HepG2 (cell line): ENCODE data around the gene FOSB. TPM values are rescaled to one million over a fixed set of nuclear protein-coding genes. Genes with fewer than 3 reads are reported as not detected.

Experiments
- ATF1 ChIP-seq: IDR thresholded peaks from 2 replicates; pipeline ENCODE4 v1.6.1; 2016; ENCODE audit warnings: mild to moderate bottlenecking, control low read depth
- ATRX ChIP-seq: sonication (generic); formaldehyde crosslinking; IDR thresholded peaks from 2 replicates; pipeline ENCODE4 v1.4.0; 2020; ENCODE audit warnings: missing genetic modification reagents, borderline replicate concordance
- EP300 ChIP-seq, 3 experiments: sonication (generic) in 1 of 3; formaldehyde crosslinking in 1 of 3; IDR thresholded peaks; 2 replicates each; pipeline versions ENCODE4 v1.5.1 to v1.6.1; 2011 to 2020; ENCODE audit warnings: low read depth in 2 of 3, low read length in 2 of 3, borderline replicate concordance in 1 of 3, improper control_type of control experiment in 1 of 3, mild to moderate bottlenecking in 1 of 3, missing genetic modification reagents in 1 of 3, moderate library complexity in 1 of 3
- FOSL2 ChIP-seq: sonication (generic); formaldehyde crosslinking; IDR thresholded peaks from 2 replicates; pipeline ENCODE4 v1.4.0; 2020; ENCODE audit warnings: missing genetic modification reagents
- HDAC2 ChIP-seq: sonication (generic); formaldehyde crosslinking; IDR thresholded peaks from 2 replicates; pipeline ENCODE4 v1.4.0; 2020; ENCODE audit warnings: missing genetic modification reagents
- HIVEP1 ChIP-seq: sonication (generic); formaldehyde crosslinking; IDR thresholded peaks from 2 replicates; pipeline ENCODE4 v1.4.0; 2020; ENCODE audit warnings: mild to moderate bottlenecking, missing genetic modification reagents
- IKZF1 ChIP-seq: fragments of 450-650 bp; IDR thresholded peaks from 2 replicates; pipeline ENCODE4 v1.7.1; 2016
- KLF15 ChIP-seq: sonication (generic); formaldehyde crosslinking; IDR thresholded peaks from 2 replicates; pipeline ENCODE4 v1.8.1; 2023; ENCODE audit warnings: borderline replicate concordance, mild to moderate bottlenecking, inconsistent platforms, missing genetic modification reagents, mixed read lengths
- NBN ChIP-seq: fragments of 450-650 bp; conservative IDR thresholded peaks from 2 replicates; pipeline ENCODE4 v1.6.1; 2017
- NFRKB ChIP-seq: fragments of 450-650 bp; IDR thresholded peaks from 2 replicates; pipeline ENCODE4 v1.6.1; 2017
- RARG ChIP-seq: sonication (generic); formaldehyde crosslinking; IDR thresholded peaks from 2 replicates; pipeline ENCODE4 v1.4.0; 2020; ENCODE audit warnings: low read depth, mild to moderate bottlenecking, missing genetic modification reagents
- RFX5 ChIP-seq: IDR thresholded peaks from 2 replicates; pipeline ENCODE4 v1.6.1; 2011; ENCODE audit warnings: low read depth, low read length, improper control_type of control experiment
- SRF ChIP-seq: IDR thresholded peaks from 2 replicates; pipeline ENCODE4 v1.6.1; 2011; ENCODE audit warnings: mild to moderate bottlenecking, low read depth, low read length, moderate library complexity
- TBP ChIP-seq: sonication (generic); formaldehyde crosslinking; IDR thresholded peaks from 2 replicates; pipeline ENCODE4 v1.5.0; 2020; ENCODE audit warnings: missing genetic modification reagents
- U2AF2 ChIP-seq: fragments of 200-400 bp; formaldehyde crosslinking; IDR thresholded peaks from 2 replicates; pipeline ENCODE4 v1.6.1; 2017; ENCODE audit warnings: low read depth, mild to moderate bottlenecking, low read length
- ZBTB21 ChIP-seq: sonication (generic); formaldehyde crosslinking; IDR thresholded peaks from 2 replicates; pipeline ENCODE4 v1.4.0; 2020; ENCODE audit warnings: missing genetic modification reagents
- ZNF10 ChIP-seq: sonication (generic); formaldehyde crosslinking; IDR thresholded peaks from 2 replicates; pipeline ENCODE4 v1.4.0; 2020; ENCODE audit warnings: mild to moderate bottlenecking, low read depth, missing genetic modification reagents, borderline replicate concordance
- ZNF20 ChIP-seq: sonication (generic); formaldehyde crosslinking; IDR thresholded peaks from 2 replicates; pipeline ENCODE4 v1.4.0; 2020; ENCODE audit warnings: mild to moderate bottlenecking, moderate library complexity, missing genetic modification reagents
- ZNF557 ChIP-seq: sonication (generic); formaldehyde crosslinking; IDR thresholded peaks from 2 replicates; pipeline ENCODE4 v1.4.0; 2020; ENCODE audit warnings: missing genetic modification reagents
- ZNF720 ChIP-seq: sonication (generic); formaldehyde crosslinking; IDR thresholded peaks from 2 replicates; pipeline ENCODE4 v1.4.0; 2020; ENCODE audit warnings: missing genetic modification reagents
- ZNF746 ChIP-seq: sonication (generic); formaldehyde crosslinking; IDR thresholded peaks from 2 replicates; pipeline ENCODE4 v1.8.0; 2022; ENCODE audit warnings: mild to moderate bottlenecking, missing genetic modification reagents
- polyA plus RNA-seq, 8 experiments: library from polyadenylated mRNA; depleted of rRNA in 3 of 8; stranded (reverse) in 7 of 8; unstranded in 1 of 8; fragments of >200 nt; fragmentation: Illumina TruSeq in 4 of 8; extraction: Trizol in 4 of 8; gene quantifications; 2 replicates each; pipeline versions ENCODE4 v1.2.1 to v1.2.3, GENCODE V29; 2011 to 2016; ENCODE audit warnings: low read depth in 4 of 8, missing spikeins in 1 of 8, mixed read lengths in 1 of 8; ENCODE audit not compliant: insufficient read depth in 1 of 8
- total RNA-seq, 5 experiments: library from RNA; depleted of rRNA; stranded (reverse); fragments of >200 nt; fragmentation: Illumina TruSeq; extraction: Trizol; gene quantifications; 2 replicates each; pipeline ENCODE4 v1.2.3, GENCODE V29; 2016; ENCODE audit warnings: low read depth in 1 of 5
- TF ChIP-seq, protein P1 (sequence below): sonication (generic); formaldehyde crosslinking; IDR thresholded peaks from 2 replicates; pipeline ENCODE4 v1.4.0; 2020; ENCODE audit warnings: missing genetic modification reagents, borderline replicate concordance
- TF ChIP-seq, protein P2 (sequence below): sonication (generic); formaldehyde crosslinking; IDR thresholded peaks from 2 replicates; pipeline ENCODE4 v1.4.0; 2020; ENCODE audit warnings: mild to moderate bottlenecking, missing genetic modification reagents
- TF ChIP-seq, protein P3 (sequence below): sonication (generic); formaldehyde crosslinking; IDR thresholded peaks from 2 replicates; pipeline ENCODE4 v1.5.0; 2020; ENCODE audit warnings: mild to moderate bottlenecking, missing genetic modification reagents, borderline replicate concordance

Gene FOSB
- total and polyA plus RNA-seq, 2 of the 13 experiments (the other 11 are each of a cell fraction or from before 2014, with no cell fraction given) = 2.8 to 6.0 TPM

GRCh38 chr19:45514376-45515051 is 46.7 kb downstream of the FOSB start (continued):
- TF ChIP-seq, protein P1, sequence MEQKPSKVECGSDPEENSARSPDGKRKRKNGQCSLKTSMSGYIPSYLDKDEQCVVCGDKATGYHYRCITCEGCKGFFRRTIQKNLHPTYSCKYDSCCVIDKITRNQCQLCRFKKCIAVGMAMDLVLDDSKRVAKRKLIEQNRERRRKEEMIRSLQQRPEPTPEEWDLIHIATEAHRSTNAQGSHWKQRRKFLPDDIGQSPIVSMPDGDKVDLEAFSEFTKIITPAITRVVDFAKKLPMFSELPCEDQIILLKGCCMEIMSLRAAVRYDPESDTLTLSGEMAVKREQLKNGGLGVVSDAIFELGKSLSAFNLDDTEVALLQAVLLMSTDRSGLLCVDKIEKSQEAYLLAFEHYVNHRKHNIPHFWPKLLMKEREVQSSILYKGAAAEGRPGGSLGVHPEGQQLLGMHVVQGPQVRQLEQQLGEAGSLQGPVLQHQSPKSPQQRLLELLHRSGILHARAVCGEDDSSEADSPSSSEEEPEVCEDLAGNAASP = peak; percentile 47; the same call in 1 of the 2 replicates
- TF ChIP-seq, protein P2, sequence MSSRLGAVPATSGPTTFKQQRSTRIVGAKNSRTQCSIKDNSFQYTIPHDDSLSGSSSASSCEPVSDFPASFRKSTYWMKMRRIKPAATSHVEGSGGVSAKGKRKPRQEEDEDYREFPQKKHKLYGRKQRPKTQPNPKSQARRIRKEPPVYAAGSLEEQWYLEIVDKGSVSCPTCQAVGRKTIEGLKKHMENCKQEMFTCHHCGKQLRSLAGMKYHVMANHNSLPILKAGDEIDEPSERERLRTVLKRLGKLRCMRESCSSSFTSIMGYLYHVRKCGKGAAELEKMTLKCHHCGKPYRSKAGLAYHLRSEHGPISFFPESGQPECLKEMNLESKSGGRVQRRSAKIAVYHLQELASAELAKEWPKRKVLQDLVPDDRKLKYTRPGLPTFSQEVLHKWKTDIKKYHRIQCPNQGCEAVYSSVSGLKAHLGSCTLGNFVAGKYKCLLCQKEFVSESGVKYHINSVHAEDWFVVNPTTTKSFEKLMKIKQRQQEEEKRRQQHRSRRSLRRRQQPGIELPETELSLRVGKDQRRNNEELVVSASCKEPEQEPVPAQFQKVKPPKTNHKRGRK = no peak
- TF ChIP-seq ZNF20 (no peak), ATF1 (CRISPR knock-in tag) (no peak), ZNF557 (CRISPR knock-in tag) (no peak), RFX5 (no peak), FOSL2 (no peak; the same call in 1 of the 2 replicates), TBP (CRISPR knock-in tag) (no peak), NFRKB (no peak), ATRX (CRISPR knock-in tag) (no peak), RARG (no peak), ZBTB21 (CRISPR knock-in tag) (no peak), KLF15 (CRISPR knock-in tag) (no peak), SRF (no peak; the same call in 1 of the 2 replicates), IKZF1 (no peak), NBN (no peak), HIVEP1 (no peak), ZNF746 (CRISPR knock-in tag) (no peak; the same call in 1 of the 2 replicates), U2AF2 (no peak), ZNF720 (no peak), EP300 (IDR thresholded peaks at IDR 0.05; ENCODE audit: low read depth in 2 of 2, low read length in 2 of 2) (peak in 1 of 2 experiments; percentile 74; a peak in 2 of 4 replicates), EP300 (CRISPR knock-in tag; IDR thresholded peaks at IDR 0.05; ENCODE audit: borderline replicate concordance) (peak; percentile 47; the same call in 1 of the 2 replicates), HDAC2 (peak; percentile 67), ZNF10 (CRISPR knock-in tag) (no peak)
- TF ChIP-seq, protein P3, sequence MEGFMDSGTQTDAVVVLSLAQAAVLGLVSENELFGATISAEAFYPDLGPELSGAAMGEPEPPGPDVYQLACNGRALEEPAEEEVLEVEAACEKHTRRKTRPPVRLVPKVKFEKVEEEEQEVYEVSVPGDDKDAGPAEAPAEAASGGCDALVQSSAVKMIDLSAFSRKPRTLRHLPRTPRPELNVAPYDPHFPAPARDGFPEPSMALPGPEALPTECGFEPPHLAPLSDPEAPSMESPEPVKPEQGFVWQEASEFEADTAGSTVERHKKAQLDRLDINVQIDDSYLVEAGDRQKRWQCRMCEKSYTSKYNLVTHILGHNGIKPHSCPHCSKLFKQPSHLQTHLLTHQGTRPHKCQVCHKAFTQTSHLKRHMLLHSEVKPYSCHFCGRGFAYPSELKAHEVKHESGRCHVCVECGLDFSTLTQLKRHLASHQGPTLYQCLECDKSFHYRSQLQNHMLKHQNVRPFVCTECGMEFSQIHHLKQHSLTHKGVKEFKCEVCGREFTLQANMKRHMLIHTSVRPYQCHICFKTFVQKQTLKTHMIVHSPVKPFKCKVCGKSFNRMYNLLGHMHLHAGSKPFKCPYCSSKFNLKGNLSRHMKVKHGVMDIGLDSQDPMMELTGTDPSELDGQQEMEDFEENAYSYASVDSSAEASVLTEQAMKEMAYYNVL = no peak
